HFF-Myc (cell line): Measurements from ENCODE around the gene ANAPC2.
A peak's percentile ranks its signal among the peaks of the same experiment; 100 is the strongest.

Experiments
- DNase-seq: peaks from one replicate; pipeline ENCODE4 v3.0.0-alpha.2; 2011; ENCODE audit warnings: low read depth; ENCODE audit errors: extremely low read depth
- H3K4me3 ChIP-seq: replicated peaks from 2 replicates; pipeline ENCODE4 v1.5.1; 2011; ENCODE audit warnings: low read depth, mild to moderate bottlenecking, control low read depth, low read length
- TF ChIP-seq, protein P1 (sequence below): IDR thresholded peaks from 2 replicates; pipeline ENCODE4 v1.5.1; 2012; ENCODE audit warnings: mild to moderate bottlenecking, low read depth, low read length, control low read depth; ENCODE audit errors: missing control alignments

Gene ANAPC2

DNA sequence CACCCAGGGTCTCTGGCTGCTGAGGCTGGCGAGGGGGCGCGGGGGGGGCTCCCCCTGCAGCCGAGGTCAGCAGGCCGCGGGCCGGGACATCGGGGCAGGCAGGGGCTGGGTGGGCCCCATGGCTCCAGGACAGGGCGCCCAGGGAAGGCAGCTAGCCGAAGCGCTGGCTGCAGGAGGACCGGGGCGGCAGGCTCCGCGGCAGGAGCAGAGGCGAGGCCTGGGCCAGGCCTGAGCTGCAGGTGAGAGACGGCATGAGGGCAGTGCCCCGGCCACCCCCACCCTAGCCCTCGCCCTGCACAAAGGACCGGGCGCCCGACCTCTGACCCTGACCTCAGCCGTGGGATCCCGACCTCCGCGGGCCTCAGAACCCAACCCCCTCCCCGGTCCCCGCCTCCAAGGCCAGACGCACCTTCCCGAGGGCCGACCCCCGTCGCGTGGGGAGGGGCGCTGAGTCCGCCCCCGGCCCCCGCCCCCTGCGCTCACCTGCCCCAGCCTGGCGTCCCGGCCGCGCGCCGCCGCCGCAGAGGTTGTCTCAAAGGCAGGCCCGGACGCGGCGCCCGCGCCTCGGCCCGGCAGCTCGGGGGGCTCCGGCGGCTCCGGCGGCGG lies 33.2 kb upstream of the ANAPC2 start:
- TF ChIP-seq, protein P1, sequence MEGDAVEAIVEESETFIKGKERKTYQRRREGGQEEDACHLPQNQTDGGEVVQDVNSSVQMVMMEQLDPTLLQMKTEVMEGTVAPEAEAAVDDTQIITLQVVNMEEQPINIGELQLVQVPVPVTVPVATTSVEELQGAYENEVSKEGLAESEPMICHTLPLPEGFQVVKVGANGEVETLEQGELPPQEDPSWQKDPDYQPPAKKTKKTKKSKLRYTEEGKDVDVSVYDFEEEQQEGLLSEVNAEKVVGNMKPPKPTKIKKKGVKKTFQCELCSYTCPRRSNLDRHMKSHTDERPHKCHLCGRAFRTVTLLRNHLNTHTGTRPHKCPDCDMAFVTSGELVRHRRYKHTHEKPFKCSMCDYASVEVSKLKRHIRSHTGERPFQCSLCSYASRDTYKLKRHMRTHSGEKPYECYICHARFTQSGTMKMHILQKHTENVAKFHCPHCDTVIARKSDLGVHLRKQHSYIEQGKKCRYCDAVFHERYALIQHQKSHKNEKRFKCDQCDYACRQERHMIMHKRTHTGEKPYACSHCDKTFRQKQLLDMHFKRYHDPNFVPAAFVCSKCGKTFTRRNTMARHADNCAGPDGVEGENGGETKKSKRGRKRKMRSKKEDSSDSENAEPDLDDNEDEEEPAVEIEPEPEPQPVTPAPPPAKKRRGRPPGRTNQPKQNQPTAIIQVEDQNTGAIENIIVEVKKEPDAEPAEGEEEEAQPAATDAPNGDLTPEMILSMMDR: no peak
- DNase-seq: no peak
- H3K4me3 ChIP-seq: peak overlapping the region; percentile 13

DNA sequence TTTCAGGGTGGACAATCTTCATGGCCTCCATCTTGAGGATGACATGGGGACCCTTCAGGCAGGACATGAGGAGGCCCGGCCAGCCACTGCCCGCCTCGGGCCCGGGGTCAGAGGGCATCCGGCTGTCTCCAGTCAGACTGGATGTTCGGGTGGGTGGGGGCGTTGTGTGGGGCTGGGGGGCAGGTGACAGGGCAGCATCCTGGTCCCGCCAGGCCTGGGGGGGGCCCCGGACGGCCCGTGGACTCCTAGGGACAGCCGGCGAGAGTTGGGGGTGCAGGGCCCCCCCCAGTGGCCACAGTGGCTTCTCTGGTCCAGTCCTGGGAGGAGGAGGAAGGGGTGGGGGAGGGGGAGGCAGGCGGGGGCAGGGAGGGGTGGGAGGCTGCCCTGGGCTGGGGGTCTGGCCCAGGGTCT lies 32.7 kb upstream of the ANAPC2 start:
- no peak overlapping the region for H3K4me3 ChIP-seq
- TF ChIP-seq, protein P1: no peak
- no peak for DNase-seq

DNA sequence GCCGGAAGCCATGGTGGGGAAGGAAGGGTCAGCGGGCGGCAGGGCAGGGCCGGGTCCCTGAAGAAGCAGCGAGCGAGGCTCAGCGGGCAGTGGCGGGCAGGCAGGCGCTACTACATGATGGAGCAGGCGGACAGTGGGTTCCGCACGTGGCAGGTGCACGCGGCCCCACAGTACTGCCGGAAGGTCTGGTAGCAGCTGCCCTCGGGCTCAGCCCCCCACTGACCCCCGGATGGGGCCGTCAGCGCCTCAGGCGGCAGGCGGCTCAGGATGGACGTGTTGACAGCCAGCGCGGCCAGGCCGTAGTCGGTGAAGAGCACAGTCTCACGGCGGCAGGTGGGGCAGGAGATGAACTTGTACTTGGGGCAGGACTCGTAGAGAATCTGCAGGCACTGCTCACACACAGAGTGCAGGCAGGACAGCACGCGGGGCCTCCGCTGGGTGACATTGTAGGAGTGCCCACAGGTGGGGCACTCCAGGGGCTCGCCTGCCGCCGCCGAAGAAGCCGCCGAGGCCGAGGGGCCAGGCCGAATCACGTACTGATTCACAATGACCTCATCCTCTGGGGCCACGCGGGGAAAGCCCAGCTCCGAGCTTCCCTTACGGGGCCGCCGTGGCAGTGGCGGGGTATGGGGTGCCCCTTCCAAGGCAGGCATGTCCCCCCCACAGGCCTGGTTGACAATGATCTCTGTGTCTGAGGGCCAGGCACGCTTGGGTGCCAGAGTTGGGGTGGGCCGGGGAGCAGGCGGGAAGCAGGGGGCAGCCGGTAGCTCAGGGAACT lies 32.1 kb upstream of the ANAPC2 start:
- no peak overlapping the region for H3K4me3 ChIP-seq
- TF ChIP-seq, protein P1: no peak
- DNase-seq: no peak

DNA sequence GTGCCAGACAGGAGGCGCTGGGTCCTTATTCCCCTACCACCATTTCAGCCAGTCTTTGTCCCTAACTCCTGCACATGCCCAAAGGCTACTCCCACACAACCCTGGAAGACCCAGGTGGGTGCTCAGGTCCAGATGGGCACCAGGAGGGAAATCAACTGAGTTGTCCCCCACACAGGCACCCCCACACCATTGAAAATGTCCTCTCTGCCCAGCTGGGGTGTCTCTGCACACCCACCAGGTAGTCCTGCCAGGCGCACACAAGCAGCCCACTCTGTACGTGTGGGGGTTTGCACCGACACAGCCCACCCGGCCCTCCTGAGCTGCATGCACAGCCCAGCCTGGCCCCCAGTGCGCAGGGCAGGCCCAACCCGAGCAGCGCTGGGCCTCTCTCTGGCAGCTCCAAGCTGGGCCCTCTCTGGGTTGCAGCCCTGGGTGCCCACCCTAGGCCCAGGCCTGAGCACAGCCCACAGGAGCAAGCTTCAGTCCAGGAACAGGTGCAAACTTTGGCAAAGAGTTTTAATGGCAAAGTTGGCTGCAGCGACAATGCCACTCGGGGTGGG lies 31.5 kb upstream of the ANAPC2 start:
- no peak for DNase-seq
- TF ChIP-seq, protein P1: no peak

DNA sequence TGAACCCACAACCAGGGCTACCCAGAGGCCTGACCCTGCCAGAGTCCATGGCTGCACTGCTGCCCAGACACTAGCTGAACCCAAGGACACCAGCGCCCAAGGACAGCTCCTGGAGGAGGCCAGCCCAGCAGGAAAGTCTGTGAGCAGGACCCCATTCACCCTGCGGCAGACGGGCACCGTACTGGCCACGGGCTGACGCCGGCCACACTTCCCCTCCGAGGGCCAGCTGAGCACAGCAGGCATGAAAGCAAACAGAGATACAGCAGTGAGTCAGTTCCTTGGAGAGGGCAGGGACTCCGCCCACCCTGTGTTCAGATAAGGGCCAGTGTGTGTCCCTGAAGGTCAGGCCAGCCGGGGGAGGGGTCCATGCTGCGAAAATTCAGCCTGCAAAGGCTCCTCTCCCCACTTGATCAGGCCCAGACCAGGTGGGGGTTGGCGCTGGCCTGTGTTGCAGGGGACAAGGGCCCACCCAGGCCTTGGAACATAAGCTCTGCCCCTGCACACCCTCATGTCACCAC lies 30.5 kb upstream of the ANAPC2 start:
- no peak for DNase-seq
- H3K4me3 ChIP-seq: no peak overlapping the region
- TF ChIP-seq, protein P1: no peak

More for the DNA sequence above, 31.5 kb upstream of the ANAPC2 start:
- H3K4me3 ChIP-seq: no peak overlapping the region

DNA sequence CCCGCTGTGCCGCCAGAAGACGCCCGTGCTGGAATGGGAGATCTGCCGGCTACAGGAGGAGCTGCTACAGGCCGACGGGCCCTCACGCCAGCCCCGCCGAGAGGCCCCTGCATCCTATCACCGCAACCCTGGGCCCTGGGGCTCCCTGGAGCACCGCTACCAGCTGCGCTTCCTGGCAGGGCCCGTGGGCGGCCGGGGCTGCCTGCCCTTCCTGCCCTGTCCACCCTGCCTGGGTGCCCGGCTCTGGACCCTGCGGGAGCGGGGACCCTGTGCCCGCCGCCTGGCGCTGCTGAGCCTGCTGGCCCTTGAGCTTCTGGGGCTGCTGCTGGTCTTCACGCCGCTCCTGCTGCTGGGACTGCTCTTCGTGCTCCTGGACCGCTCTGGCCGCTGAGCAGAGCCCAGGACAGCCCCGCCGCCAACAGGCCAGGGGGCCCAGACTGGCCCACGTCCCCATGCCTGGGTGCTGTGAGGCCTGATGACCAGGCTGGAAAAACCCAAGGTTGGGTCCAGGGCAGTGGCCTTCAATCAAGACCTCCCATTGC lies 29.9 kb upstream of the ANAPC2 start:
- H3K4me3 ChIP-seq: no peak overlapping the region

More for the DNA sequence above, 29.9 kb upstream of the ANAPC2 start:
- no peak for DNase-seq
- TF ChIP-seq, protein P1: no peak
